HAP-1 (cell line): ENCODE measurements around the gene NPLOC4.
A peak's percentile ranks its signal among the peaks of the same experiment; 100 is the strongest.

ENCODE experiments used
- DNase-seq, 2 experiments: peaks; one replicate each; pipeline ENCODE4 v3.0.0-alpha.2; 2016 to 2020; ENCODE audit warnings: low spot score in 2 of 2
- H3K27me3 ChIP-seq: fragments of 250-450 bp; sonication (Bioruptor Pico); 2 replicates; pipeline ENCODE4 v1.5.1; 2020; ENCODE audit warnings: low read depth, mild to moderate bottlenecking, moderate library complexity
- H3K36me3 ChIP-seq: fragments of 250-450 bp; sonication (Bioruptor Pico); replicated peaks from 2 replicates; pipeline ENCODE4 v1.5.1; 2020; ENCODE audit warnings: mild to moderate bottlenecking
- H3K4me1 ChIP-seq: fragments of 250-450 bp; sonication (Bioruptor Pico); 2 replicates; pipeline ENCODE4 v1.5.1; 2020; ENCODE audit warnings: mild to moderate bottlenecking
- H3K4me3 ChIP-seq: fragments of 250-450 bp; sonication (Bioruptor Pico); 2 replicates; pipeline ENCODE4 v1.5.1; 2020; ENCODE audit warnings: mild to moderate bottlenecking, moderate library complexity
- H3K9me3 ChIP-seq: fragments of 250-450 bp; sonication (Bioruptor Pico); 2 replicates; pipeline ENCODE4 v1.5.1; 2020; ENCODE audit warnings: mild to moderate bottlenecking, moderate library complexity
- in situ Hi-C: fragments of 300-500 bp; cut with MboI; formaldehyde crosslinking; loops from 3 replicates; pipeline ENCODE4 v1.14.3; 2020; ENCODE audit warnings: low sequenced_read_pairs, inconsistent platforms, mixed read lengths

NPLOC4 gene

DNA sequence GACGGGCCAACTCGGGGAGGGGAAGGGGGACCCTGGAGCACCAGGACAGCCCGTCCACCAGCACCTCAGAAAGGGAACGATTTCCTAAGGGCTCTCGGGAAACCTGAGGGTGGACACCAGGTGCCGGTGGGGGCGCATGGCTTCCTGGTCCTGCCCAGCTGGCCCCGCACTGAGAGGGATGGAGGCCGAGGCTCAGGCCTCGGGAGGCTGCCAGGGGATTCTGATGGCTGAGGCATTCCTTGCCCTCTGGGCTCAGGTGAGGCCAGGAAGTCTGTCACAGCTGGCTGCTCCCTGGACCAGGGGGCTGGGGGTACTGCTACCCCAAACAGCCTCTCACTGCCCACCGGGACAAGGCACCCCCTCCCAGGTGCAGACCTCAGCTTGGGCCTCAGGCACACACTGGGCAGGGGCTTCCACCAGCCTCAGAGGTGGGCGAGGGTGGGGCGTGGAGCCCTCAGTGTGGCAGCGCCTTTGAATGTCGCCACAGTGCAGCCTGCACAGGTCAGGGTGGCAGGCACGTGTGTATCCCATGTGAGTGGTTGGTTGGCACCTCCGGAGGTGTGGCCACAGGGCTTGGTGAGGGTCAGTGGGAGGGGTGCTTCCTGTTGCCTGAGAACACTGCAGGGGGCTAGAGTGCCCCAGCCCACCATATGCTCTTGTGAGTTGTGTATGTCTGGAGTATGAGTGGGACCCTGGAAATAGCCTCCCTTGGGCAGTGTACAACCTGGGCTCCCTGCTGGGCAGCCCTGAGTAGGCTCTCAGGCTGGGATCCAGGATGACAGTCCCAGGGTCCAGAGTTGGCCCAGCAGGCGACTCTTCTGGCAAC lies 112.7 kb downstream of the NPLOC4 start:
- DNase-seq = no peak
- Histone ChIP-seq H3K36me3 (no peaks in the 10 kb centered on the region), H3K4me3 (no peak overlapping the region), H3K27me3 (peaks cover 25% of the 10 kb centered on the region), H3K4me1 (no peaks in the 10 kb centered on the region), H3K9me3 (no peaks in the 10 kb centered on the region)
- in situ Hi-C loops = no loop called here

DNA sequence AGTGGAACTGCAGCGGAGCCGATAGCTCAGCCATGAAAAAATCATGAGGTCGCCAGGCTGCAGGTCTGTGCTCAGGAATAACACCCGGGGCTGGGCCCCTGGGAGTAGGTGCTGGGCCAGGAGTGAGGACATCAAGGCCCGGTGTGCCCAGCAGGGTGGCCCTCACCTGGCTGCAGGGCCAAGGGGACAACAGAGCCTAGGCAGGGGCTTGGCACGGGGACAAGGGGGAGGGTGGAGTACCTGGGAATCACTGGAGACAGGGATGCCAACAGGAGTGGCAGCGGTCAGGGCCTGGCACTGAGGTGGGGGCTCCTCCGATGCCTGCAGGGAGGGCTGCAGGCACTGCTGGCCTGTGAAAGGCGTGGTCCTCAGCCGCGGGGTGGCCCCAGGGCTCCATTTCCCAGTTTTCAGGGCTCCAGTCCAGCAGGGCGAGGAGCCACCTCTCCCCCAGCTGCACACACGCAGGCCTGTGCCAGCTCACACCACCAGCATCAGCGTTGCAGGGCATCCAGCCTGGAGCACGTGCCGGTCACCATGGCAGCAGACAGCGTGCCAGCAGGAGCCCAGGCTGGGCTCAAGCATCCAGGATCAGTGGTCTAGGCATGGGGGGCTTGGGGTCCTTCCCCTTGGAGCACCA lies 113.4 kb downstream of the NPLOC4 start:
- in situ Hi-C loops = no loop called here
- Histone ChIP-seq H3K4me3 (no peak overlapping the region), H3K36me3 (no peaks in the 10 kb centered on the region), H3K4me1 (no peaks in the 10 kb centered on the region), H3K9me3 (no peaks in the 10 kb centered on the region), H3K27me3 (peaks cover 20% of the 10 kb centered on the region)
- DNase-seq = no peak

DNA sequence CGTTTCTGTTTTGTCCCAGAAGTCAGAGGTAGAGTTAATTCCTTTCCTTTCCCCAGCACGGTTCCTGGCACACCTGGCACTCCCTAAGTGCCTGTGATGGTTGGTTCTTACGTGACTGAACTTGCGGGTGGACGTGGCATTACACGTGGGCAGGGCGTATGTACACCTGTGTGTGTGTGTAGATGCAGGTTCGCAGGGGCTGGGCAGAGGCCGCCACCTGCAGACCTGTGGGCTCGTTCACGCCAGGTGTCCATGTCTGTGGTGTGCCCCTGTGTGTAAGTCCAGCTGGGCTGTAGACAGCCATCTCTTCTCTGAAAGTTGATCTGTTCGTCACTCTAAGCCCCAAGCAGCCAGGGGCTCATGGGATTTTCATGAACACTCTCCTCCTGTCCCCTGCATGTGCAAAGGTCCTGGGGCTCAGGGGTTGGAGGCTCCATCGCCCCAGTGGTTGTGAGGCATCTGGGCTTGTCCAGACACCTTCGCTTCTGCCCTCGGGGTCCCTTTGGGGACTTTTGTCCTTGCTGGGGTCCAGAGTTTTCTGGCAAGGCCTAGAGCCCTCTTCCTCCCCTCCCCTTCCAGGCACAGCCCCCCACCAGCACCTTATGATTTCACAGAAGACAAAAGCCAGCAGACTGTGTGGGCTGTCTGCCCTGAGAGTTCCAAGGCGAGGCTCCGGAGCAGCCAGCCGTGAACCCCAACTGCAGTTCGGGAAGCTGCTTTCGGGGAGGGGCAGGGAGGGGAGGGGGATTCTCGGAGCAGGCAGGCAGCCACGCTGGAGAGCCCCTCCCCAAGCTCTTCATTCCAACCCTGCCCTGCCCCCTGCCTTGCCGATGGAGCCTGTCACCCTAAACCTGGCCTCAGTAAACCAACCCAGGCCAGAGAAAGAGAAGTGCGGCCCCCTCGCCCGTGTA lies 114.2 kb downstream of the NPLOC4 start:
- no peaks in the 10 kb centered on the region for H3K4me1 ChIP-seq
- no peaks in the 10 kb centered on the region for H3K9me3 ChIP-seq
- peak in 1 of 2 experiments; percentile 51 for DNase-seq
- H3K36me3 ChIP-seq = no peaks in the 10 kb centered on the region
- H3K4me3 ChIP-seq = no peak overlapping the region
- in situ Hi-C loops = no loop called here
- peaks cover 13% of the 10 kb centered on the region for H3K27me3 ChIP-seq

DNA sequence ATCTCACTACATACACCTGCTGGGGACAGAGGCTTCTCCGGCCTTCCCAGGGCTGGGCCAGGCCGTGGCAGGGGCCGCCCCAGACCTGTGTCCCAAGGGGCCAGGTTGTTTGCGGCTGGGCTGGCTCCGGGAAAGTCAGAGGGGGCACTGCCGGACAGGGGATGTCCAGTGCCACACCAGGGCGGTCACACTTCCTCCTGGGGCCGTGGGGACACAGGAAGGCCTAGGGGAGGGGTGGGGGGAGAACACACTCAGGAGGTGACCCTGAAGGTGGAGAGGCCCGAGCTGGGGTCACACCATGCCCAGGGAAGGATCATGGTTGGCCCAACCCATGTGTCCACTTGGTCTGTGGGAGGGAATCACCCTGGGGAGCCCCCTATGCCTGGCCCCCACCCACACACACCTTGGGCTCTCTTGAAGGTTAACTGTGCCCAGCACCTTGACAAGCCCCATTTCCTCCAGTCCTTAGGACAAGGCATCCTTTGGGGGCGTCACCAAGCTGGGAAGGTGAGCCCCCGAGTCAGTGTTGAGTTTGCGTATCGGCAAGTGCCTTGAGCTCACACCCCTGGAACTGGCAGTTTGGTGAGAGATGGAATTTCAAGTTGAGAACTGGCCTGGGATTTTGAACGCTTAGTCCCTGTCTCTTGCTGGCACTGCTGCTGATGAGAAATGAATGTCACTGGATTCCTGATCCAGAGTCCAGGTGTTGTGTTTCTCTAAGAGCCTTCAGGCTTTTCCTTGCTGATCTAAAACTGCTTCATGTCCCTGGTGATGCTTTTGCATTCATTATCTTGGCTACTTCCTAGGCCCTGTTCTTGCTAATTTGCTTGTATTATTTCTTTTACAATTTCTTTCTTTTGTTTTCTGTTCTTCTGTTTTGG lies 116.7 kb downstream of the NPLOC4 start:
- no peaks in the 10 kb centered on the region for H3K36me3 ChIP-seq
- H3K4me3 ChIP-seq = no peak overlapping the region
- no peaks in the 10 kb centered on the region for H3K27me3 ChIP-seq
- no peak for DNase-seq
- no peaks in the 10 kb centered on the region for H3K9me3 ChIP-seq
- no peaks in the 10 kb centered on the region; the same call in 1 of the 2 replicates for H3K4me1 ChIP-seq
- in situ Hi-C loops = no loop called here

DNA sequence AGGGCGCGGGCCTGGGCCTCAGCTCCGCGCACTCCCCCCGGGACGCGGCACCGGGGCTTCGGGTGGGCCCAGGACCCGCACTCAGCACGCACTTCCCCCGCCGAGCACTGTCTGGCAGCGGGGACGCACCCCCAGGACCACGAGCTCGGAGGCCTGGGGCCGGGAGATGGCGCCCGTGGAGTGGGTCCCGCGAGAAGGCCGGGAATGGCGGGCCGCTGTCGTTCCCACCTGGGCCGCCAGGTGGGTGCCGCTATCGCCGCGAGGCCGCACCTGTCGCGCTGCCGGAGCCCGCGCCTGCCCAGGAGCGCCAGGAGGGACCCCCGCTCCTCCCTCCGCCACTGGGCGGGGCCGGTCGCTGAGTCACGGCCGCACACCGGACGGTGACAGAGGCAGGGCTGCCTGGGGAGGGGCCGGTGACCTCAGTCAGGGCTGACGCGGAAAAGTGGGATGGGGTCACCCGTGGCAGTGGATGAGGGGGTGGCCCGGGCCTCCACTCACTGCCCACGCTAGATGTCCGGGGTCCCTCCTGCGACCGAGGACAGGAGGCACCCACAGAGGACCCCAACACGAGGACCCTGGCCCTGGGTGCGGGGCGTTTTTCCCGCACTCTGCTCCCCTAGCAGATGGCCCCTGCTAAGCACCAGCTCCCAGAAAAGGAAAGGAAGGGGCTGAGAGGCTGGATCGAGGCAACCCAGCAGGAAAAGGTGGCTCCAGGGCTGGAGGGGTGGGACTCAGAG lies 117.5 kb downstream of the NPLOC4 start:
- no peak for DNase-seq
- no peaks in the 10 kb centered on the region for H3K9me3 ChIP-seq
- no peaks in the 10 kb centered on the region; the same call in 1 of the 2 replicates for H3K4me1 ChIP-seq
- in situ Hi-C loops = no loop called here
- no peaks in the 10 kb centered on the region for H3K27me3 ChIP-seq
- no peak overlapping the region for H3K4me3 ChIP-seq
- H3K36me3 ChIP-seq = no peaks in the 10 kb centered on the region

DNA sequence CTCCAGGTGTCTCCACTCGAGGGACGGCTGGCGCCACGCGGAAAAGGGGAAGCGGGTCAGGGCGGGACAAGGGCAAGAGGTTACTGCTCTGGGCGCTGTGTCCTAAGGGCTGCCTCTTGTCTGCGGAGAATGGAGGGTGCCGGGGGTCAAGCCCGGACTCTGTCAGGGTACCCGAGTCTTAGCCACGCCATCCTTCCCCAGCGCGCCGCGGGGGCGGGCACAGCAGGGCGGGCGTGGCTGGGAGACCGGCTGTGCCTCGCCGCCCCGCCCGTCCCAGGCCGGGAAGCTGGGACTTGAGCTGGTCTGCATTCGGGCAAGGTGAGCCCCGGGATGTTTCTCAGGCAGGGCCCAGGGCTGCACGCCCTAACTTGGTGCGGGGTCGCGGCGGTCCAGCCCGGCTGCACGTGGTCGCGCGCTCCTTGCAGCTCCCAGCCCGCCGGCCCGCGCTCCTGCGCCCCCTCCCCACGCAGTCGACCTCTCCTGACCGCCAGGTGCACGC lies 118.1 kb downstream of the NPLOC4 start:
- H3K4me3 ChIP-seq = no peak overlapping the region
- in situ Hi-C loops = no loop called here

DNA sequence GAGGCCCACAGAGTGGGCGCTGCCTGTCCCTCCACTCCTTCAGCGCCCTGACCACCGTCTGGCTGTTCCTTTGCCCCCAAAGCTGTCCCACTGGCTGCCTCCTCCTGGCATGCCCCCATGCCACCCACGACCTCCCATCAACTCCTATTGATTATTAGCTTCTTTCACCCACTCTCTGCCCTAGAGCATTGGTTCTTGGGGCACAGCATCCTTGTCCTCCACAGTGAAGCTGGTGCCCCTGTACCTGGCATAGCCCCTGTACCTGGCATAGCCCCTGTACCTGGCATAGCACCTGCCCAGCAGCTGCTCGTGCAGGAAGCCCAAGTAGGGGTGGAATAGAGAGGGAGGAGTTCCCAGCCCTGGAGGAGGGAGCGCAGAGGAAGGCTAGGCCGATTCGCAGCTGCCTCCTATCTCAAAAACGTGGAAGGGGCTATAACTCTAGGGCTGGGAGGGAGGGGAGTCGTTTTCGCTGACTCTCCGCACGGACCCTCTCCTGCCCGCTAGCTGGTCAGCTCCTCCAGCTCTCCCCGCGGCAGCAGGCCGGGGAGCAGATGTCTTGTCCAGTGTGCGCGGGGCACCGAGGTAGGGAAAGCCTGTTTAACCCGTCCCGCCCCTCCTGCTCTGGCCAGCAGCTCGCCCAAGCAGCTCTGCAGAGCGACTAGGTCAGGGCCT lies 118.7 kb downstream of the NPLOC4 start:
- DNase-seq = no peak
- H3K4me3 ChIP-seq = no peak overlapping the region
- no peaks in the 10 kb centered on the region for H3K36me3 ChIP-seq
- no peaks in the 10 kb centered on the region for H3K9me3 ChIP-seq
- in situ Hi-C loops = no loop called here
- H3K4me1 ChIP-seq = peaks cover 5% of the 10 kb centered on the region; the same call in 1 of the 2 replicates
- H3K27me3 ChIP-seq = no peaks in the 10 kb centered on the region

More for the DNA sequence above, 118.1 kb downstream of the NPLOC4 start:
- peaks cover 4% of the 10 kb centered on the region; the same call in 1 of the 2 replicates for H3K4me1 ChIP-seq
- H3K27me3 ChIP-seq = no peaks in the 10 kb centered on the region
- DNase-seq = no peak
- H3K36me3 ChIP-seq = no peaks in the 10 kb centered on the region
- no peaks in the 10 kb centered on the region for H3K9me3 ChIP-seq

DNA sequence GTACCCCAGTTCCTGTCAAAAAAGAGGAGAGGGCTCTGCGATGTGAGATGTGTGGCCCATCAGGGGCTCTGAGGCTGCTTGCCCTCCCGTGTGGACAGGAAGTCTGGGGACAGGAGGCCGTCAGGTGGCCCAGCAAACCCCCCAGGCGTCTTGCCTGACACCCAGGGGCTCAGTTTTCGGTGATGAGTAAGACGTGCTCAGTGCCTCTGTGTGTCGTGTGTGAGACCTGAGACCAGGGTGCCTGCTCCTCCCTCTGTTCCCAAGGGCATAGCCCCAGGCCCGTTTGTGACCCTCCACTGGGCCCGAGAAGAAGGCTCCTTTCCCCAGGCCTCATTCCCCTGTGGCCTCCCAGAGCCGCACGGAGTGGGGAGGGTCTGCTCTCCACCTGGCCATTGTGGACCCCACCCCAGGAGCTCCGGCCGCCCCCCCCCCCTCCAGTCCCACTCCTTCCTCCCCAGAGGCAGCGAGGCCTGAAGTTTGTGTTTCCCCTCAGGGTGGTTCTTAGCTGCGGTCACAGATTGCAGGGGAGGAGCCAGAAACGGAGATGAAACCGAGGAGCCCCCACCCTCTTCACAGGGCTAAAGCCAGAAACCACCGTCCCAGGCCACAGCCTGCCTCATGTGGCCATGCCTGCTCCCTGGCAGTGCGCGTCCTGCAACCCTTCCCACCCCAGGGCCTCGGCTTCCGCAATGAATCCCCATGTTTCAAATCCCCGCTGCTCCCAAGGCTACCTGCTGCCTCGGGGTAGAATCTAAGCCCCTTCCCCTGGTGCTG lies 119.4 kb downstream of the NPLOC4 start:
- in situ Hi-C loops = no loop called here
- H3K27me3 ChIP-seq = no peaks in the 10 kb centered on the region
- peaks cover 5% of the 10 kb centered on the region; the same call in 1 of the 2 replicates for H3K4me1 ChIP-seq
- no peak overlapping the region for H3K4me3 ChIP-seq
- H3K36me3 ChIP-seq = peaks cover under 1% of the 10 kb centered on the region; the same call in 1 of the 2 replicates
- H3K9me3 ChIP-seq = no peaks in the 10 kb centered on the region
- no peak for DNase-seq

DNA sequence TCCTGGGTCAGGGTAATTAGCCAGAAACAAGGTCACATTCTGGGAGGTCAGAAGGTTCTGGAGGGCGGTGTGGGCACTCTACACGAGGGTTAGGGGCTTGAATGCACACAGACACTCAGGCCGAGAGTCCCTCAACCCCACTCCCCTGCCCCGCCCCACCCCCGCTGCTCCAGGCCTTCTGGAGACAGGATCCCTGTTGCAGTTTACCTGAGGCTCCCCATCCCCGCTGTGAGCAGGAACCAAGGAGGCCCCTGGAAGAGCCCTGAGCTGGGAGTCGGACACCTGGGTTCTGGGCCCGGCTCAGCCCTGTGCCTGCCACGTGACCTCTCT lies 119.9 kb downstream of the NPLOC4 start:
- DNase-seq = no peak
- Histone ChIP-seq H3K27me3 (no peaks in the 10 kb centered on the region), H3K4me1 (peaks cover 5% of the 10 kb centered on the region; the same call in 1 of the 2 replicates), H3K9me3 (no peaks in the 10 kb centered on the region), H3K4me3 (no peak overlapping the region), H3K36me3 (peaks cover 6% of the 10 kb centered on the region)
- in situ Hi-C loops = no loop called here

DNA sequence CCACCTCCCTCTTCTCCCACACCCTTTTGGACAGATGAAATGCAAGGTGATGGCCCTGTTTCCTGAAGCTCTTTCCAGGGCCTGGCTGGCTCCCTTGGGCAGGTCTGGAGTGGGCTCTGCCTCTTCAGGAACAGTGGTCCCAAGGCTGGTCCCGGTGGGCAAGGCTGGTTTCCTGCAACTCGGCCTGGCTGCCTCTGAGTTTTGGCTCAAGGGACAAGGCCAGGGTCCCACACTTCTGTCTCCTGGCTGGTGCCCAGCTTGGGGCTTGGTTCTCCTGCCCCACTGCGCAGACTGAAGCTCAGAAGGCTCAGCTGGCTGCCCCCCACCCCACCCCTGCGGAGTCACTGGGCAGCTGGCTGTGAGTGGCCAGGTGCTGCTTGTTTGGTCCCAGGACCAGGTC lies 120.5 kb downstream of the NPLOC4 start:
- in situ Hi-C loops = no loop called here
- H3K4me3 ChIP-seq = no peak overlapping the region
- no peak for DNase-seq

DNA sequence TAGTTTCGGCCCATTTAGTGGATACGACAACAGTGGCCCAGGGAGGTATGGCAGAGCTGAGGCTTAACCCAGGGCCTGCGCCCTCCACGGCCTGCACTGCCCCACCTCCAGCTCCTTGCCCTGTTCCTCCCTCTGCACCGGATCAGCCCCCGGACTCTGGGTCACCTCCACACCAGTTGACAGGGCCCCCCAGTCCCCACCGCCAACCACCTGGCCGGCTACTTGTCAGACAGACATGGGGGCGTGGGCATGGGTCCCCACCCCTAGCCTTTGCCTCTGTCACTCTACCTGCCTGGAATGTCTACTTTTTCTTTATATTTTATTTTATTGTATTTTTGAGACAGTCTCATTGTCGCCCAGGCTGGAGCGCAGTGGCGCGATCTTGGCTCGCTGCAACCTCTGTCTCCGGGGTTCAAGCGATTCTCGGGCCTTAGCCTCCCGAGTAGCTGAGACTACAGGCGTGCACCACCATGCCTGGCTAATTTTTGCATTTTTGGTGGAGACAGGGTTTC lies 121.3 kb downstream of the NPLOC4 start:
- Histone ChIP-seq H3K4me3 (peak overlapping the region; percentile 51), H3K36me3 (peaks cover 19% of the 10 kb centered on the region), H3K4me1 (peaks cover 5% of the 10 kb centered on the region; the same call in 1 of the 2 replicates), H3K27me3 (no peaks in the 10 kb centered on the region), H3K9me3 (no peaks in the 10 kb centered on the region)
- DNase-seq = no peak
- in situ Hi-C loops = no loop called here

More for the DNA sequence above, 120.5 kb downstream of the NPLOC4 start:
- Histone ChIP-seq H3K4me1 (peaks cover 5% of the 10 kb centered on the region; the same call in 1 of the 2 replicates), H3K9me3 (no peaks in the 10 kb centered on the region), H3K36me3 (peaks cover 11% of the 10 kb centered on the region), H3K27me3 (no peaks in the 10 kb centered on the region)
